ENCODE measurements around the gene CROCC2.

CROCC2 gene

GRCh38 chr2:240875228-240876034, 30.7 kb upstream of the CROCC2 start:
- DNase-seq (ENCODE audit: low read depth) = no peak

DNA sequence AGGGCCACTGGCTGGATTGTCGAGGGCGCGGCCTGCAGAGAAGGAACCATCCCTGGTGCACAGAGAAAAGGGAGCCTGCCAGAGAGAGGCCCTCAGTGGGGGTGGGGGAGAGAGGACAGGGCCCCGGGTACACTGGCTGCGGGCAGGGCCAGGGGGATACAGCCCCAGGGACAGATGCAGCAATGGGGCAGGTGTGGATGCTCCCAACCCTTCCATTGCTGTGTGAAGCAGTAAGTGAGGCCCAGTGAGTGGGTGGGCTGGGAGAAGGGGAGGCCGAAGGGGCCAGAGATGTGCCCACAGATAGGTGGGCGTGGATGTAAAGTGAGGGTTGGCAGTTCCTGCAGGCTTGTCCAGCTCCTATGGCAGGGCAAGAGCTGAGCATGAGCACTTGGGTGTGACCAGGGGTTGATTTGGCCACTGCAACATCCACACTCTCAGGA, 30.1 kb upstream of the CROCC2 start:
- no peak for DNase-seq (ENCODE audit: low read depth)

DNA sequence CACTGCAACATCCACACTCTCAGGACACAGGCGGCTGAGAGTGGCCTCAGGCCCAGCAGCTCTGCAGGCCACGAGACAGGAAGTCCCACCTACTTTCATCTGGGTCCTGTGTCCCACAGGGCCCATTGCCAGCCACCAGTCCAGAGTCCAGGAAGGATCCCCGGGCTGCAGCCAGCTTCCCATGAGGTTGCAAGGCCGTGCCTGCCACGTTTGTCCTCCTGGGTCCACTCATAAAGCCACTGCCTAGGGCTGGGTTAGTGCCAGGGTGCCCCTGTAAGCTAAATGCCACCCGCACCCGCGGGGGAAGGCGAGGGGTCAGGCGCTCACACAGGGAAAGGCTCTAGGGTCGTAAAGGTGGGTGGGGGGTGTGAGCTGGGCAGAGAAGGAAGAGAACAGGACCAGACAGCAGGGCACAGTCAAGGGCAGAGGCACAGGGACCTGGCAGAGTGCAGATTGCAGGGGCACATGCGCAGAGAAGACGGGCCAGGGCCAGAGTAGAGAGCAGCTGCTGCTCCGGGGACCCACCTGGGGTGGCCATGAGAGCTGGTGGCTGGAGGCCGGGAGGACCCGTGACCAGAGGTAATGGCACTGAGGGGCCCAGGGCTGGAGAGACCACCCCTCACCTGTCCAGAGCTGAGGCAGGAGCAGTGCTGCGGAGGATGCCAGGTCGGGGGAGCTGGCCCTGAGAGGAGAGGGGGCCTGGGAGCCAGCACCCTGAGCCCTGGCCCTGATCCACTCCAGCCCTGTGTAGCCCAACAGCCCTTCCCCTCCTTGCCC, 29.5 kb upstream of the CROCC2 start:
- DNase-seq (ENCODE audit: low read depth) = no peak

- no peak for DNase-seq (ENCODE audit: low read depth)
Observed at GRCh38 chr2:240877460-240878340, 28.4 kb upstream of the CROCC2 start.

GRCh38 chr2:240878341-240878936, 27.7 kb upstream of the CROCC2 start:
- DNase-seq (ENCODE audit: low read depth) = no peak

DNA sequence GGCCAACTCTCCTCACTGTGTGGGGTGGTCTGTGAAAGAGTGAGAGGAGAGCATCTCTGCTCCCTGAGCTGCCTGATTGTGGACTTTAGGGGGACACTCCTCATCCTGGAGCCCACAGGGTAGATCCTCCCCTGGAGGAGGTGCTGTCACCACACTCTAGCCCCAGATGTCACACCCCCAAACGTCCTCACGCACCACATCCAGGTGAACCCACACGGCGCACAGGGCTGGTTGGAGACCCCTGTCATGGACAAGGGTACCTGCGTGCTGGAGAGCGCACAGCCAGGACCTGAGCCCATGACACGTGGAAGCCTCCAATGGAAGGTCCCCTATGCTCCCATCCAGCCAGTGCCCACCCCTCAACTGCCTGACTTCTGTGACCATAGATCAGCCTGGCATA, 27.0 kb upstream of the CROCC2 start:
- no peak for DNase-seq (ENCODE audit: low read depth)

DNA sequence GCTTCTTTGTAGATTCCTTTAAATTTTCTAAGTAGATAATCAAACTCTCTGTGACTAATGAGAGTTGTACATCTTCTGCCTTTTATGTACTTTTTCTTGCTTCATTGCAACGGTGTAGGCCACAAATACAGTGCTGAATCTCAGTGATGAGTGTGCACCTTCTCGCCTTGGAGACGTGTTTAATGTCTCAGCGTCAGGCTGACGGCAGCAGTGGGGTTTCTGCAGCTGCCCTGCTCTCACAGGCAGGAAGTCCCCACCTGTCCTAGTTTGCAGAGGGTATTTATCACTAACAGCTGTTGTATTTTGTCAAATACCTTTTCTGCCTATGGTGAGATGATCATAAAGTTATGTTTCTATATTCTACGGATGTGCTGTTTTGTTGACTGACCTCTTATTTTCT, 24.2 kb upstream of the CROCC2 start:
- no peak for DNase-seq (ENCODE audit: low read depth)

GRCh38 chr2:240884221-240884620, 21.9 kb upstream of the CROCC2 start:
- no peak for DNase-seq (ENCODE audit: low read depth)

- no peak for DNase-seq (ENCODE audit: low read depth)
Observed at GRCh38 chr2:240884745-240885144, 21.4 kb upstream of the CROCC2 start.

- DNase-seq (ENCODE audit: low read depth) = no peak
Observed at GRCh38 chr2:240885566-240885965, 20.6 kb upstream of the CROCC2 start.

GRCh38 chr2:240886023-240886565, 20.0 kb upstream of the CROCC2 start:
- no peak for DNase-seq (ENCODE audit: low read depth)

DNA sequence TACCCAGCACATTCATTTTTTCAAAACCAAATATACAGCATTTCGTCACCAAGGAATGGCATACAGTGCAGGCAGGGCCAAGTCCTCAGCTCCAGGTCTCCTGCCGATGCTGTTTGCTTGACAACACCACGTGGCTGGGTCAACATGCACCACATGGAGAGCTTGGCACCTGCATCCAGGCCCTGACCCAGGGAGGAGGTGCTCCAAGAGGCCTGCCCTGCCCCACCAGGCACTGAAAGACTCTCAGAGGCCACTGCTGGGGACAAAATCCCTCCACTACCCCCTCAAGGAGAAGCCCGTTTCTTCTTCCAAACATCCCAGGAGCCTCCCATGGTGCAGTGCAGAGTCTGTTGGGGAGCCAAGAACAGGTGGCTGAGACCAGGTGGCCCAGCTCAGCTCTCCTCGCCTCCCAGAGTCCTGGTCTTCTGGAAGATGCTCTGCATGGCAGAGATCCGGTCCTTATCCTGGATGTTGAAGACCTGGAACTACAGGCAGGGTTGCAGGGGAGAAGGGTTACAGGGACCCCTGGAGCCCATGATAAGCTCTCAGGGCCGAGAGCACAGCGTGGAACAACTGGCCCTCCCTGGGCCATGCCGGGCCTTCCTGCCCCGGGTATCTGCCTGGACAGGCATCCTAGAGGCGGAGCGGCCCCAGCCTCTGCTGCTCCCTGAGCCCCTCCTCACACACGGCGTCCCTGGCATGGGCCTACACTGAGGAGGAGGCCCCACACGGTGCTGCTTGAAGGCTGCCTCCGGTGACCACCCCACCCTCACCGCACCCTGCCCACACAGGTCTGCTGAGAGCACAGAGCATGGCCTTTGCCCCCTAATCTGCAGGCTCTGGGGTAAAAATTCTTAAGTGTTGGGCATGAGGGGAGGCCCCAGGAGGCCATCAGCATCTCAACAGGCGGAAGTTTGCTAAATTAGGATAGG, 19.2 kb upstream of the CROCC2 start:
- DNase-seq (ENCODE audit: low read depth) = no peak

GRCh38 chr2:240887631-240888030, 18.5 kb upstream of the CROCC2 start:
- DNase-seq (ENCODE audit: low read depth) = no peak

DNA sequence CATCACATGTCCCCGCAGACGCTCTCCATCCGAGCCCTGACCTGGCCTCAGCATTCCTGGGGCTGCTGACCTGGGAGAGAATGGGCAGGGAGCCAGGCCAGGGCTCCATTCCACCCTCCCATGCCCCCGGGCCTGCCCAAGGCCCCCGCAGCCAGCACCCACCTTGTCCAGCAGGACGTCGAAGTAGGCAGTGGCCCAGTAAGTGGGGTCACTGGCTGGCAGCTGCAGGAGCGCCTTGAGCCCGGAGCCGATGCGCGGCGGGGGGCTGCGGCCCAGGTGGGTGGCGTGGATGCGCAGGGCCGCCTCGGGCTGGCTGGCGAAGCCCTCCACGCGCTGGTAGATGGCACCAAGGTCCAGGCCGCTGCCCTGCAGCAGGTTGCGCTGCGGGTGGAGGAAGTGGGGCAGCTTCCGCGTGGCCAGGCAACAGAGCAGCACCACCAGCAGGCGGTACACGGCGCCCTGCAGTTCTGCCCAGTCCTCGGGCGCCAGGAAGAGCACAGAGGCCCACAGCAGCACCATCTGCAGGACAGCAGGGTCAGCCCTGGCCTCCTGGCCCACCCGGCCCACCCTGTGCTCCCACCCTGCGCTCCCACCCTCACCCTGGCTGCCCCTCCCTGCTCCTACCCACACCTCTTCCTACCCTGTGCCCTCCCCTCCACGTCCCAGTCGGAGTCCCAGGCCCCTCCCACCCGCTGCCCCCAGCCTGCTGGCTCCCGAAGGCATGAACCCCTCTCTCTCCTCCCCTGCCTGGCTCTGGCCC, 17.8 kb upstream of the CROCC2 start:
- DNase-seq (ENCODE audit: low read depth) = no peak

GRCh38 chr2:240888890-240889573, 17.1 kb upstream of the CROCC2 start:
- DNase-seq (ENCODE audit: low read depth) = no peak

GRCh38 chr2:240889601-240890560, 16.3 kb upstream of the CROCC2 start:
- no peak for DNase-seq (ENCODE audit: low read depth)

- DNase-seq (ENCODE audit: low read depth) = no peak
Observed at GRCh38 chr2:240890691-240891090, 15.4 kb upstream of the CROCC2 start.
